ENCODE results near the gene RAB12.

Gene RAB12

DNA sequence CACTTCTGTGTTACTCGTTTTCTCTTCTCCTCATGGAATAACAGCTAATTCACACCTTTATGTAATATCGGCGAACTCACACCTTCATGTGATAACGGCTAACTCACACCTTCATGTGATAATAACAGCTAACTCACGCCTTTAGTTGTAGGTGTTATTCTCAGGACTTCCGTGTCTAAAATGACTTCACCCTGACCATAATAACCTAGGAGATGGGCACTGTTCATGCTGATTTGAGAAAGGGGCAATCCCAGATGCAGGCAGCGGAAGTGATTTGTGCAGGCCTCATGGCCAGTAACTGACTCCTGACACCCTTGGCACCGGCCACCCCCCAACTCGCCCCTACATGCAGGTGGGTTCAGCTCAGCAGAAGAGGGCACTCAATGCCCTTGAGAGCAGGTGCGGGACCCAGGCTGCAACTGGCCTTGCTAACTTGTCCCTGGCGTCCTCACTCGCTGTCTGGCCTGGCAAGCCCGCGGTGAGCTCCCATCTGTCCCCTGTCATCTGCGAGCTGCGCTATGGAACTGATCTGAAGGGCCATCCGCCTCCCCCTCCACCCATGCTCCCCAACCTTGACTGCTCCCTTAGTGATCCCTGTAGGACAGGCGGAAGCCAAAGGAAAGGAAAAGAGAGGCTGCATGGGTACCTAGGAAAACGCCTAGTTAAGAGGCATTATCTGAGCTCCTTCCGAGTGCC, 53.5 kb downstream of the RAB12 start:
- H3K9ac ChIP-seq, result no peak overlapping the region
- no peaks in the 10 kb centered on the region for H3K4me1 ChIP-seq
- TF ChIP-seq, protein P1, sequence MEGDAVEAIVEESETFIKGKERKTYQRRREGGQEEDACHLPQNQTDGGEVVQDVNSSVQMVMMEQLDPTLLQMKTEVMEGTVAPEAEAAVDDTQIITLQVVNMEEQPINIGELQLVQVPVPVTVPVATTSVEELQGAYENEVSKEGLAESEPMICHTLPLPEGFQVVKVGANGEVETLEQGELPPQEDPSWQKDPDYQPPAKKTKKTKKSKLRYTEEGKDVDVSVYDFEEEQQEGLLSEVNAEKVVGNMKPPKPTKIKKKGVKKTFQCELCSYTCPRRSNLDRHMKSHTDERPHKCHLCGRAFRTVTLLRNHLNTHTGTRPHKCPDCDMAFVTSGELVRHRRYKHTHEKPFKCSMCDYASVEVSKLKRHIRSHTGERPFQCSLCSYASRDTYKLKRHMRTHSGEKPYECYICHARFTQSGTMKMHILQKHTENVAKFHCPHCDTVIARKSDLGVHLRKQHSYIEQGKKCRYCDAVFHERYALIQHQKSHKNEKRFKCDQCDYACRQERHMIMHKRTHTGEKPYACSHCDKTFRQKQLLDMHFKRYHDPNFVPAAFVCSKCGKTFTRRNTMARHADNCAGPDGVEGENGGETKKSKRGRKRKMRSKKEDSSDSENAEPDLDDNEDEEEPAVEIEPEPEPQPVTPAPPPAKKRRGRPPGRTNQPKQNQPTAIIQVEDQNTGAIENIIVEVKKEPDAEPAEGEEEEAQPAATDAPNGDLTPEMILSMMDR (IDR thresholded peaks at IDR 0.05), result no peak
- no peaks in the 10 kb centered on the region for H3K27me3 ChIP-seq (ENCODE audit: control insufficient read depth, insufficient read depth, low read length)
- no peaks in the 10 kb centered on the region for H3K36me3 ChIP-seq (ENCODE audit: control insufficient read depth, insufficient read depth, low read length)
- no peaks in the 10 kb centered on the region for H3K79me2 ChIP-seq
- H3K4me2 ChIP-seq (ENCODE audit: low read length), result no peak overlapping the region
- no peaks in the 10 kb centered on the region for H3K9me3 ChIP-seq (ENCODE audit: control insufficient read depth, low read length)
- H3K27ac ChIP-seq, result no peak overlapping the region
- no peak overlapping the region for H2AFZ ChIP-seq
- H3K4me3 ChIP-seq (ENCODE audit: low read depth, low read length), result no peak overlapping the region

DNA sequence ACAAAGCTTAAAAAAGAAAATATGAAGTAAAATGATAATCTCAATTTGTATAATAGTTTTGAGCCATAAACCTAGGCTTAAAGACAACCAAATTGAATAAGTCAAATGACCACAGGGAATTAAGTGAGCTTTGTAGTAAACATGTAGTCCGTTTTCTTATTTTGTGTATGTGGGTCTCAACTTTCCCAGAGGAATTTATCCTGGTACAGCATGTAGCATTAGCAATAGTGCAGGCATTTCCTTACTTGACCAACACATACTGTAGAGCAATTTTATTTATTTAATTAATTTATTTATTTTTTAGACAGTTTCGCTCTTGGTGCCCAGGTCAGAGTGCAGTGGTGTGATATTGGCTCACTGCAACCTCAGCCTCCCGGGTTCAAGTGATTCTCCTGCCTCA, 58.6 kb downstream of the RAB12 start:
- Histone ChIP-seq H3K9me3 (ENCODE audit: control insufficient read depth, low read length) (no peaks in the 10 kb centered on the region), H3K9ac (no peak overlapping the region)
- TF ChIP-seq, protein P1 (IDR thresholded peaks at IDR 0.05), result no peak

DNA sequence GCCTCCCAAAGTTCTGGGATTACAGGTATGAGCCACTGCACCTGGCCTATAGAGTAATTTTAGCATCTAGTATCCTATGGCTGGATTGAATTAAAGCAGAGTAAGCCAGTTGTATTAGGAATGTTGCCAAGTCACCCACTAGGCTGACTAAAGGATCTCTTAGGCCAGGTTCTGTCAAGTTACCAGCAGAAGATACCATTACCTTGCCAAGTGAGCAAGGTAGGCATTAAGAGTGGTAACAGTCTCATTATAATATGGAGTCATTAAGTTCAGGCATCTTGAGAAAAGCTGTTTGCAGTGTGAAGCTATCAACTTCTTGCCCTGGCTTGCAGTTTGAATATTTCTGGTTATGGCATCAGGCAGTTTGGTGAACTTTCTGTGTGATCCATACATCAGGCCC, 59.1 kb downstream of the RAB12 start:
- TF ChIP-seq, protein P1 (IDR thresholded peaks at IDR 0.05), result no peak
- Histone ChIP-seq H3K9me3 (ENCODE audit: control insufficient read depth, low read length) (no peaks in the 10 kb centered on the region), H3K27me3 (ENCODE audit: control insufficient read depth, insufficient read depth, low read length) (no peaks in the 10 kb centered on the region), H2AFZ (no peak overlapping the region), H3K4me1 (no peaks in the 10 kb centered on the region), H3K4me3 (ENCODE audit: low read depth, low read length) (no peak overlapping the region), H3K36me3 (ENCODE audit: control insufficient read depth, insufficient read depth, low read length) (no peaks in the 10 kb centered on the region), H3K9ac (no peak overlapping the region), H3K79me2 (no peaks in the 10 kb centered on the region), H3K27ac (no peak overlapping the region), H3K4me2 (ENCODE audit: low read length) (no peak overlapping the region)

More for the DNA sequence above, 58.6 kb downstream of the RAB12 start:
- H2AFZ ChIP-seq, result no peak overlapping the region
- no peak overlapping the region for H3K4me3 ChIP-seq (ENCODE audit: low read depth, low read length)
- H3K4me1 ChIP-seq, result no peaks in the 10 kb centered on the region
- no peaks in the 10 kb centered on the region for H3K79me2 ChIP-seq
- H3K27me3 ChIP-seq (ENCODE audit: control insufficient read depth, insufficient read depth, low read length), result no peaks in the 10 kb centered on the region
- H3K36me3 ChIP-seq (ENCODE audit: control insufficient read depth, insufficient read depth, low read length), result no peaks in the 10 kb centered on the region
- no peak overlapping the region for H3K27ac ChIP-seq
- H3K4me2 ChIP-seq (ENCODE audit: low read length), result no peak overlapping the region

DNA sequence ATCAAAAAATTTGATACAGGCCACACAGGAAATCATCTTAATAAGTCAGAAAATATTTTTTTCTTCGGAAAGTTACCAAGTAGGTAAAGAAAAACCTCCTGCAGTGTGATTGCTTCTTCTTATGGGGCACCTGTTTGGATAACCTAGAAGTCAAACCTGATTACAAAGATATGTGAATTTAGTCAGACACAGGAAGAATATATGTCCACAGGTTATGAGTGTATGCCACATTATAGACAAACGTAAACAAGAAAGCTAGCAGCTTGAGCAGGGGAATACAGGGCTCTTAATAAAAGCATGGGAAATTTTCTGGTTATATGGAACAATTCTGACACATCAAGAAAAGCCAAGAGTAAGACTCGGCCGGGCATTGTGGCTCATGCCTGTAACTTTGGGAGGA, 60.3 kb downstream of the RAB12 start:
- Histone ChIP-seq H3K4me2 (ENCODE audit: low read length) (no peak overlapping the region), H2AFZ (no peak overlapping the region), H3K4me3 (ENCODE audit: low read depth, low read length) (no peak overlapping the region), H3K27ac (no peak overlapping the region), H3K79me2 (no peaks in the 10 kb centered on the region), H3K9me3 (ENCODE audit: control insufficient read depth, low read length) (no peaks in the 10 kb centered on the region), H3K9ac (no peak overlapping the region), H3K36me3 (ENCODE audit: control insufficient read depth, insufficient read depth, low read length) (no peaks in the 10 kb centered on the region), H3K27me3 (ENCODE audit: control insufficient read depth, insufficient read depth, low read length) (no peaks in the 10 kb centered on the region), H3K4me1 (no peaks in the 10 kb centered on the region)
- TF ChIP-seq, protein P1 (IDR thresholded peaks at IDR 0.05), result no peak

All from parathyroid adenoma (tissue), 2 donors.